Uterus (tissue), 4 donors: Measurements from ENCODE around the gene FAM168A. TPM values are rescaled to one million over a fixed set of nuclear protein-coding genes. Genes with fewer than 3 reads are reported as not detected.

Experiments
- DNase-seq, 2 donors: peaks; one replicate each; pipeline ENCODE4 v3.0.0-alpha.2; 2019 to 2020
- H3K27ac ChIP-seq, 2 donors: fragments of 200-600 bp; sonication (generic); 1 replicate in 1 of 2; 2 replicates in 1 of 2; pipeline ENCODE4 v1.5.1; 2016 to 2018
- H3K27me3 ChIP-seq, 2 donors: fragments of 200-600 bp; sonication (generic); one replicate each; pipeline ENCODE4 v1.5.1; 2018 to 2019; ENCODE audit warnings: control low read depth in 1 of 2
- H3K36me3 ChIP-seq, 2 donors: fragments of 200-600 bp; sonication (generic); one replicate each; pipeline ENCODE4 v1.5.1; 2019; ENCODE audit warnings: control low read depth in 1 of 2
- H3K4me1 ChIP-seq, 2 donors: fragments of 200-600 bp; sonication (generic); one replicate each; pipeline ENCODE4 v1.5.1; 2018 to 2019; ENCODE audit warnings: control low read depth in 1 of 2
- H3K4me3 ChIP-seq, 2 donors: fragments of 200-600 bp; sonication (generic); 1 replicate in 1 of 2; 2 replicates in 1 of 2; pipeline ENCODE4 v1.5.1; 2018 to 2019; ENCODE audit warnings: mild to moderate bottlenecking in 1 of 2
- H3K9me3 ChIP-seq, 2 donors: fragments of 200-600 bp; sonication (generic); one replicate each; pipeline ENCODE4 v1.5.1; 2019; ENCODE audit warnings: control low read depth in 1 of 2
- POLR2A ChIP-seq, 2 donors: fragments of 450-650 bp; IDR thresholded peaks; one replicate each; pipeline ENCODE4 v1.6.1; 2016; ENCODE audit warnings: antibody characterized with exemption in 2 of 2, mild to moderate bottlenecking in 1 of 2, moderate library complexity in 1 of 2
- intact Hi-C: fragments of 100-400 bp; cut with DNase I; formaldehyde crosslinking; loops from one replicate; pipeline ENCODE4 v1.15.1; 2023; ENCODE audit warnings: low total_unique reads
- total RNA-seq, 4 donors: library from RNA; depleted of rRNA in 3 of 4; stranded (reverse); fragments of >200 nt in 3 of 4; gene quantifications; one replicate each; pipeline versions ENCODE4 v1.1.0 to v1.2.4, GENCODE V29; 2014 to 2023
- TF ChIP-seq, protein P1 (sequence below), 4 experiments: fragments of 200-600 bp in 2 of 4; fragments of 450-650 bp in 2 of 4; sonication (generic) in 2 of 4; IDR thresholded peaks; one replicate each; pipeline ENCODE4 v1.5.1; 2016 to 2019; ENCODE audit warnings: antibody characterized with exemption in 4 of 4, mild to moderate bottlenecking in 2 of 4, moderate library complexity in 1 of 4
- donor health status: DM: yes; HTN: yes; CAD: no.

FAM168A gene
- total RNA-seq, 4 donors from 2014 or later: 7.9 to 50.3 (median 25.8) TPM

DNA sequence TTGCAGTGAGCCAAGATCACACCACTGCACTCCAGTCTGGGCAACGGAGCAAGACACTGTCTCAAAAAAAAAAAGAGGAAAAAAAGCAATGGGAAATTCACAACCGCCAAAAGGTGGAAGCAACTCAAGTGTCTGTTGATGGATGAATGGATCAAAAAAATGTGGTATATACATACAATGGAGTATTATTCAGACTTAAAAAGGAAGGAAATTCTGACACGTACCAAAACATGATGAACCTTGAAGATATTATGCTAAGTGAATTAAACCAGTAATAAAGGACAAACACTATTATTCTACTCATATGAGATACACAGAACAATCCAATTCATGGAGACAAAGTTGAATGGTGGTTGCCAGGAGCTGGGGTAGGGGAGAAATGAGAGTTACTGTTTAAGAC, 40.9 kb downstream of the FAM168A start:
- Histone ChIP-seq H3K27me3 (no peaks in the 10 kb centered on the region), H3K36me3 (no peaks in the 10 kb centered on the region), H3K27ac (no peak overlapping the region), H3K4me1 (no peaks in the 10 kb centered on the region), H3K9me3 (no peaks in the 10 kb centered on the region), H3K4me3 (no peak overlapping the region)
- no peak for DNase-seq
- intact Hi-C loops: no loop called here
- TF ChIP-seq, protein P1, sequence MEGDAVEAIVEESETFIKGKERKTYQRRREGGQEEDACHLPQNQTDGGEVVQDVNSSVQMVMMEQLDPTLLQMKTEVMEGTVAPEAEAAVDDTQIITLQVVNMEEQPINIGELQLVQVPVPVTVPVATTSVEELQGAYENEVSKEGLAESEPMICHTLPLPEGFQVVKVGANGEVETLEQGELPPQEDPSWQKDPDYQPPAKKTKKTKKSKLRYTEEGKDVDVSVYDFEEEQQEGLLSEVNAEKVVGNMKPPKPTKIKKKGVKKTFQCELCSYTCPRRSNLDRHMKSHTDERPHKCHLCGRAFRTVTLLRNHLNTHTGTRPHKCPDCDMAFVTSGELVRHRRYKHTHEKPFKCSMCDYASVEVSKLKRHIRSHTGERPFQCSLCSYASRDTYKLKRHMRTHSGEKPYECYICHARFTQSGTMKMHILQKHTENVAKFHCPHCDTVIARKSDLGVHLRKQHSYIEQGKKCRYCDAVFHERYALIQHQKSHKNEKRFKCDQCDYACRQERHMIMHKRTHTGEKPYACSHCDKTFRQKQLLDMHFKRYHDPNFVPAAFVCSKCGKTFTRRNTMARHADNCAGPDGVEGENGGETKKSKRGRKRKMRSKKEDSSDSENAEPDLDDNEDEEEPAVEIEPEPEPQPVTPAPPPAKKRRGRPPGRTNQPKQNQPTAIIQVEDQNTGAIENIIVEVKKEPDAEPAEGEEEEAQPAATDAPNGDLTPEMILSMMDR (IDR thresholded peaks at IDR 0.05): no peak
- TF ChIP-seq POLR2A (IDR thresholded peaks at IDR 0.05): no peak

DNA sequence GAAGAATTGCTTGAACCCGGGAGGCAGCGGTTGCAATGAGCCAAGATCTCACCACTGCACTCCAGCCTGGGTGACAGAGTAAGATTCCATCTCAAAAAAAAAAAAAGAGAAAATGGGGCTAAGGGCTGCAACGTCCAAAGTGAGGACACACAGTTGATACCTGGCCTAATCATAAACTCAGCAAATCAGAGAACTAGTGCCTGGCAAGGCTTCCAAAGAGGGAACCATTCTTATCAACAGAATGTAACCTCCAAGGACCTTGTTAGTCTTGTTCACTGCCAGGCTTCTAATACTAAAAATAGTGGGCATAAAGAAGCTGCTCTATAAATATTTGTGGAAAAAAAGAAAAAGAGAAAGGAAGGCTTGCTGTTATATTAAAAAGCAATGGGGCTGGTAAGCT, 42.3 kb downstream of the FAM168A start:
- Histone ChIP-seq H3K9me3 (no peaks in the 10 kb centered on the region), H3K27ac (no peak overlapping the region)
- intact Hi-C loops: no loop called here

DNA sequence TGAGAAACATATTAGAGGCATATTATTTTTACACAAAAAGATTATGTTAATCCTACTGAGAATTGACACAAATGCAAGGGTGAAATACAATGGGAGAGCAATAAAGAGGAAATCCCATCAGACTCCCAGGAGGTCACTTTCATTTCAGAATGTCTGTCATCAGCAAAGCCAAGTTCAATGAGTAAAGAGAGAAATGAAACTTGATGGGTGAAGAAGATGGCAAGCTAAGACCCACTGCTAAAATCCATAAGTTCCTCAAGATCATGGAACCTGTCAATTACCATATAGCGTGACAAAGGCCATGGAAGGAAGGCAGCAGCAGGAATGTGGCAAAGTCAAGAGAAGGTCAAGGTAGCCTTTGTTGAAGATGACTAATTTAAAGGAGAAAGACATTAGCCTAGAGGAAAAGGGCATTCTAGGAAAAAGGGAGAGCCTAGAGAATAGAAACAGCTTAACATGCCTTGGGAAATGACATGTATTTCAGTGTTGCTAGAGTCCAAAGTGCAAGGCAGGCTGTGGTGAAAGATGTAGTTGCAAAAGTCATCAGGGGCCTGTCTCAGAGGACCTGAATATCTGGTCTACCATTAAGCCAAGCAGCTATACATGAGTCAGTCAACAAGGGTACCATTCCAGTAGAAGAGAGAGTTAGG, 43.1 kb downstream of the FAM168A start:
- no peak overlapping the region for H3K27ac ChIP-seq
- no peak overlapping the region for H3K4me3 ChIP-seq
- no peak for DNase-seq
- no peaks in the 10 kb centered on the region for H3K9me3 ChIP-seq
- intact Hi-C loops: no loop called here
- no peaks in the 10 kb centered on the region for H3K27me3 ChIP-seq
- no peaks in the 10 kb centered on the region for H3K4me1 ChIP-seq
- TF ChIP-seq POLR2A (IDR thresholded peaks at IDR 0.05): no peak
- TF ChIP-seq, protein P1 (IDR thresholded peaks at IDR 0.05): no peak
- no peaks in the 10 kb centered on the region for H3K36me3 ChIP-seq

More for the DNA sequence above, 42.3 kb downstream of the FAM168A start:
- no peaks in the 10 kb centered on the region for H3K27me3 ChIP-seq
- no peak overlapping the region for H3K4me3 ChIP-seq
- H3K4me1 ChIP-seq: no peaks in the 10 kb centered on the region
- TF ChIP-seq, protein P1 (IDR thresholded peaks at IDR 0.05): no peak
- no peak for TF ChIP-seq POLR2A (IDR thresholded peaks at IDR 0.05)
- no peaks in the 10 kb centered on the region for H3K36me3 ChIP-seq
- DNase-seq: no peak

DNA sequence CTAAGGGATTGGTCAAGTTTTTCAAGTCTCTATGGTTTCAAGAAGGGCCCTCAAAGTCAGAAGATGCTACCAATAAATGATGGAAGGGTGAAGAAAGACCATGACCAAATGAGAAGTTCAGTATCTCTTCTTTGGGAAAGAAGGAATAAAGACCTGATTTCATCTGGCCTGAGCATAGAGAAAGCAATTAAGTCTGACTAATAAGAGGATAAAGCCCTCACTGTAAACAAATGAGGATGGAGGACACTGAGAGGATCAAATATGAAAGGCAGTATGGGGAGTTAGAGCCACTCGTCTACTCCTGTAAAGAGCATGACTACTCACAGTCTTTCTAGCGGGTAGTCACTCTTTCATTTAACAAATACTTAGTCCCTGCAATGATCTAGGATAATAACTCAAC, 44.6 kb downstream of the FAM168A start:
- Histone ChIP-seq H3K36me3 (no peaks in the 10 kb centered on the region), H3K4me1 (no peaks in the 10 kb centered on the region), H3K27me3 (no peaks in the 10 kb centered on the region), H3K4me3 (no peak overlapping the region), H3K9me3 (no peaks in the 10 kb centered on the region), H3K27ac (no peak overlapping the region)
- no peak for DNase-seq
- TF ChIP-seq, protein P1 (IDR thresholded peaks at IDR 0.05): no peak
- no peak for TF ChIP-seq POLR2A (IDR thresholded peaks at IDR 0.05)
- intact Hi-C loops: no loop called here

DNA sequence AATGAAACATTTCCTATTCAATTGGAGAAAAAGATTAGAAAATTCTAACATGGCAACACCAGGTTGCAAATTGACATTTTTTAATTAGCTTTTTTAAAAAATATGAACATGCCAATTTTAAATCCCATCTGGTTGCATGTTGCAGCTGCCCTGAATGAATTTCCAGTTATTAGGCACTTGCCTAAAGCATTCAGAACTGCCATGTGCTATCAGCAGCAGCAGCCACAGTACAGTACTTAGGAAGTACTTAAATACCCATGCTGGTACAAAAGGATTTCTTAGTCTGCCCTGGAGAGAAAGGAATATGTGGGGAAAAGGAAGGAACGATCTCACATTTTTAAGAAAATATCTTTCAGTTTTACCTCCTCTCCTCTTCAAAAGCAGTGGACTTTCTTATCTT, 46.2 kb downstream of the FAM168A start:
- TF ChIP-seq POLR2A (IDR thresholded peaks at IDR 0.05): no peak
- TF ChIP-seq, protein P1 (IDR thresholded peaks at IDR 0.05): no peak
- H3K4me3 ChIP-seq: no peak overlapping the region

More for the DNA sequence above, 46.2 kb downstream of the FAM168A start:
- no peak overlapping the region for H3K27ac ChIP-seq
- intact Hi-C loops: no loop called here
- H3K27me3 ChIP-seq: no peaks in the 10 kb centered on the region
- no peaks in the 10 kb centered on the region for H3K4me1 ChIP-seq
- no peaks in the 10 kb centered on the region for H3K36me3 ChIP-seq
- no peak for DNase-seq
- H3K9me3 ChIP-seq: no peaks in the 10 kb centered on the region
